ENCODE measurements around the gene HAVCR2.

- TF ChIP-seq POLR2A (IDR thresholded peaks at IDR 0.05), result no peak
- TF ChIP-seq CTCF (IDR thresholded peaks at IDR 0.05), result no peak
These were observed 42.2 kb upstream of the HAVCR2 start for GRCh38 chr5:157150995-157151394.

All from thyroid gland (tissue), 4 donors.